Hematopoietic multipotent progenitor cell treated with erythropoietin and hydrocortisone succinate and interleukin-3 and kit ligand, for 17 days (in vitro differentiated cells): ENCODE data around the gene TRIM7.

Experiments
- DNase-seq: peaks from one replicate; pipeline ENCODE4 v3.0.0-alpha.2; 2015; ENCODE audit warnings: low spot score

TRIM7 gene

DNA sequence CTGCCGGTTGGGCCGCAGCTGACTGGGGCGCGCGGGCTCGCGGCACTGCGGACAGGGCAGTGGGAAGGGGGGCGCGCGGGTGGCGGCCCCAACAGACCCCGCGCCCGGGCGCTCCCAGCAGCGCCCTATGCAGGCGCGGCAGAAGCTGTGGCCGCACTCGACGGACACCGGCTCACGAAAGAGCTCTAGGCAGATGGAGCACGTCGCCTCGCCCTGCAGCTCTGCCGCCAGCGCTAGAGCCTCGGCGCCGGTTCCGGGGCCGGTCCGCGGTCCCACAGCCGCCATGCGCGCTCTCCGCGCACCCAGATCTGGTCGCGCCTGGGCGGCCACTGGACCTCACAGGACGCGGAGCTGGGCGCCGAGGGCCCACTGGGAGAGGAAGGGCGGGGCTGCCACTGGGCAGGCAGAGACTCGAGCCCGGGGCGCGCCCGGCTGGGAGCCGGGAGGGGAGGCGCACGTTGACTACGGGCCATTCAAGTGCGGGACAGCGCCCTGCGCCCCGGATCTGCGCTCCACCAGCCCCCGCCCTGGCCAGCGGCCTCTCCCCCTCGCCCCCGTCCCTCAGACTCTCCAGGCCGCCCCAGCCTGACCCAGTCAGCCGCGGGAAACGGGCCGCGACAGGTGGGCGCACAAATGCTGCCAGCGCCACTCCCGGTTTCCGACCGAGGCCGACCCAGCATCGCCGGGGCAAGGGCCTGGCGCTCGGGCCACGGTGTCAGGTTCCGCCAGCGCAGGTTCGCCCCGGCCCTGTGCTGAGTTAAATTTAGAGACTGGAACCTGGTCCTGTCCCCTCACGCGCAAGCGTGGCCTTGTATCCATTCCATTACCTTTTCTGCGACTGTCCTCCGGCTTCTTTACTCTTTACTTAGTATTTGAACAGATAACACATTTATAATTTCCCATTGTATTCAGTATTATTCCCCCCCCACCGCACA lies at the start of gene TRIM7:
TRIM7 (minus strand) TSS at position 371 of the 935 bp plus-strand sequence; CDS start at position 285, 86 bp downstream.
- DNase-seq: peak; percentile 31

DNA sequence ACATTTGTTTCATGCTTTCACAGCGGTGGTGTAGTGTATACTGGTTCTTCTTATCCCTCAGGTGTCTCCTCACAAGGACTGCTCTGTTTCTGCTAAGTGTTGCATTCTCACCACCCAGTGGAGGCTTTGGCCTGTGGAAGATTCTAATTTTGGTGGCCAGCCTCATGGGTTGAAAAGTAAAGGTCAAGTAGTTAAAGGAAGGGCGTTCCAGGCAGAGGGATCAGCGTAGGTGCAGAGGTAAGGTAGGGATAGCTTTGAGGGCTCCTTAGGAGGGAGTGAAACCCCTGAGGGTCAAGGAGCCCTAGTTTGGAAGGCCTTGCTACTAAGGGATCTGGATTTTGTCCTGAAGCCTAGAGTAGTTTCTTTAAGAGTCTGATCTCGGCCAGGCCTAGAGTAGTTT lies 43.3 kb upstream of the TRIM7 start:
- DNase-seq: no peak

DNA sequence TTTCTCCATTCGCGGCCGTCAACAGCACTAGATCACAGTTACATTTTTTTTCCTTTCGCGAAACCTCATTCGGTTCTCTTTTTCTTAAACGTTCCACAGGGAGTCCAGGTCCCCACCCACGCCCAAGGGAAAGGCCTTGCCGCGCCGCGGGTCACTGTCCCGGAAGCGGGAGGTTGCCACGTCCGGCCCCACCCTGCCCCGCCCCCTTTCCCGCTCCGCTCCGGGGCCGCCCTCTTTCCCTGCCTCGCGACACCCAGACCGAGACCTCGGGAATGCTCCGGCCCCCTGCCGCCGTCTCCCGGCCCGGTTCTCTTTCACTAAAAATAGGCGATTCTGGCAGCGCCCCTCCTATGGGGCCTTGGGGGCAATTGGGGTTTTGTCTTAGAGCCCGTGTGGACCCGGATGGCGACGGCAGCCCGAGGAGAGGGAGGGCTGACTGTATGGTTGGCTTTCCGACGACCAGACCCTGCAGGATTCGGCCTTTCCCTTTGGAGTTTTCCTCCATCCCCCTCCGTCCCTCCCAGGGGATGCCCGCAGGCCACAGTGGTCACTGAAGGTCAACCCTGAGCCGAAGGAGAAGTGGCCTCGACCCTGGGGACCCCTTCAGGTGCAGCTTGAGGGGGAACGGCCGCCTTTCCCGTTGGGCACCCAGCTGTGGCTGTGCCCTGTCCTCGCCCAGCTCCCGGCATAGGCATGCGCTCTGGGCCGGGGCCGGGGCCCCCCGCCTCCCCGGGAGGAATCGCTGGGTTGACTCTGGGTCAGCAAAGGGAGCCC lies 41.5 kb upstream of the TRIM7 start:
- peak; percentile 76 for DNase-seq

DNA sequence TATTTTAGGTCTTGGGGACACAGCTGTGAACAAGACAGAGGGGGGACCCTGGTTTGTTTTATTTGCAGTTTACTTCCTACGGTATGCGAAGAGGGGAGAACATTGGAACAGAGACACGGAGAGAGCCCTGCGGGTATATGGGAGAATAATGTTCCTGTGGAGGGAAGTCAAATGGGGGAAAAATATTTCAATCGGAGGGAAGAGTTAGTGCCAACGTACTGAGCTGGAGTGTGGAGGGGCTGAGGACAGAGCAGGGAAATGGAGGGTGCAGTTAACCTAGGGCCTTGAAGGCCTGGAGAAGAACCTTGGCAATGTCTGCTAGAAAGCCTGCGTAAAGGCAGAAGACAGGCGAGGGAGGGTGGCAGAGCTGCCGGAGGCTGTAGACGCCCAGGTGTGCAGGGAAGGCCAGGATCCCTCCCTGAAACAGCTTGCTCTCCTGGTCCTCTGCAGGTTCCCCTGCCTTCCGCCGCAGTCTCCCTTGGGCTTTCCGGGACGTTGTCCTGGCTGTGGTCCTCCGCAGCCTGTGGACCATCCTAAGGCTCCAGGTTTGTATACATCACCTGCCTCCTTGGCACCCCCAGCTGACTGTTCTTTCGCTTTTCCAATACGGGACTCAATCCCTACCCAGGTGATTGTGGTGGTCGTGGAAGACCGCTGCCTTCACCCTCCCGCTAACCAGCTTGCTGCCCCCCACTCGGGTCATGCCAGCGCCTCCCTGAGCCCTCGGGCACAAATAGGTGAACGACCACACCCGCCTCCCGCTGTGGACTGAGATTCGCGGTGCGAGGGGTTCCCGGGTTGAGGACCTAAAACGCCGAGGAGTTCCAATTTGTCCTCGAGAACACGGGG lies 40.7 kb upstream of the TRIM7 start:
- DNase-seq: no peak

DNA sequence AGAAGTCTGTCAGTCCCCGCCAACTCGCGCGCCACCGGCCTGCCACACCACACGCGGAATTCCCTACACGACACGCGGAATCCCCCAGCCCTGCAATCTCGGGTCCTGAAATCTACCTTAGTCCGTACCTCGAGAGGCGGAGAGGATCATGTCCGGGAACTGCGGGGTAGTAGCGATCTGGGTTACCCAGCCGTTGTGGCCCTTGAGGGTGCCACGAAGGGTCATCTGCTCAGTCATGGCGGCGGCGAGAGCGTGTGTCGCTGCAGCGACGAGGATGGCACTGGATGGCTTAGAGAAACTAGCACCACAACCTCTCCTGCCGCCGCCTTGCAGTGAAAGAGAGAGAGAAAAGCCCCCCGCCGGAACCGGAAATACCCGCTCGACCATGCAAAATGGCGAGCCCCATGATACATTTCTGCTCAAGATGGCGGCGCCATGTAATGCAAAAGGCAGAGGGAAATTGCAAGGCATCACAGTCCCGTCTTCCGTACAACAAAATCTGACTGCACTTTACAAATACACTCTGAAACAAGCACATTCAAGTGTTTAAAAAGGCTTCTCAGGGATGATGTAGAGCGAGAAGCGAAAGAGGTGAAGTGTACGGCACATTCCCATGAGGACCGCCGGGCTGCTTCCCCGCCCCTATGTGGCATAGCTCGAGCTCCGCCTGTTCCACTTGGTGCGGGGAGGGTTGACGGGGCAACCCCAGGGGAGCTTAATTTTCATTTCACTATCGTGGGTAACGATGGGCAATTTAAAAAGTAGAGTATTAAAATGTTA lies 38.8 kb upstream of the TRIM7 start, which contains the start of gene RACK1:
RACK1 (minus strand) TSS at position 343 of the 780 bp plus-strand sequence; CDS start at position 237, 106 bp downstream.
- peak; percentile 85 for DNase-seq

DNA sequence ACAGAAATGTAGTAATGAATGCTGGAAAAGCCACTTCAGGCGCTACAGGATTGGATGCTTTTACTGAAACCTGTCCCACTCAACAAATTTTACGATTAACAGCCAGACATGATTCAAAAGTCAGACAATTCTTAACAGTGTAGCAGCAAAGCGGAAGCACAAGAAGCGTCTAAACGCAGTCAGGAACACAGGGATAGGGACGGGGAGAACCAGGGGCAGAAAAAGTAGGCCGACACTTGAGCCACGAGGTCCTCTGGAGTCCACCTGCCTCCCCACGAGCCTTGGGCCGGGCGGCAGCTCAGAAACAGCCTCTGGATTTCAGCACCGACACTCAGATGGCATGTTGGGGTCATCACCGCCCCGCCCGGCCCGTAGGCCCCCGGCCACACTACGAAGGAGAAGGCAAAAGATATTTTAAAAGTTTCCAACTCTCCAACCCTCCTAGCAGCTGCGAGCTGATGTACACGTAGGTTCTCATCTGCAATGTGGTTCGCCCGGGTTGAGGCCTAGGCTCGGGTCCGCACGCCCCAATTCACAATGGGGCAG lies 38.1 kb upstream of the TRIM7 start:
- DNase-seq: peak; percentile 27

DNA sequence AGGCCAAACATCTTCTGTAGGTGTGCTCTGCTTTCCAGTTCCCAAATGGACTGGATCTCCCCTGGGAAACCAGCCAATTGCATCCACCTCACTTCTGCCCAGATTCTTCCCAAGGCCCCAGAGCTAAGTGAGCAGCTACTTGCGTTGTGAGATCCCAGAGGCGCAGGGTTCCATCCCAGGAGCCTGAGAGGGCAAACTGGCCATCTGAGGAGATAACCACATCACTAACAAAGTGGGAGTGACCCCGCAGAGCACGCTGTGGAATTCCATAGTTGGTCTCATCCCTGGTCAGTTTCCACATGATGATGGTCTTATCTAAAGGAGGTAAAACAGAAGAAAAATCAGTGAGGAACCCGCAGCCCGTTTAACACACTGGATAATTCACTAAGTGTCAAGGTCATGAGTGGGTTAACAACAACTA lies 37.0 kb upstream of the TRIM7 start:
- DNase-seq: no peak

DNA sequence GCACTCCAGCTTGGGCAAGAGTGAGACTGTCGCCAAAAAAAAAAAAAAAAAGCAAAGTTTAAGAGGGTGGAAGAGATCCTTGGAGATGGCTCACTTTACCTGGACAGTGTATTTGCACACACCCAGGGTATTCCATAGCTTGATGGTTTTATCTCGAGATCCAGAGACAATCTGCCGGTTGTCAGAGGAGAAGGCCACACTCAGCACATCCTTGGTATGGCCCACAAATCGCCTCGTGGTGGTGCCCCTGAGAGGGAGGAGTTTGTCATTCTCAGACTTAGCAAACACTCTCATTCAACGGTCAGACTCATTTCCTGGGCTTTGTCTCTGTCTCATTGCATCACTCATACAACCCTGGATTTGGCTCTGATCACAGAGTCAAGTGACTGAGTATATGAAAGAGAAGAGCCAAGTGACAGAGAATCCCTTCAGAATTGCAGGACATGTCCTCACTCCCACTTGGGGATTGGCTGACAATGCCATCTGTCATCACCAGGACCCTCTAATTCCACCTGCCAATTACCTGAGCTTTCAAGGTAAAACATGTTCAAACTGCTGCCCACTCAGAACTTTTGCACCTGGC lies 36.5 kb upstream of the TRIM7 start:
- DNase-seq: peak; percentile 39

DNA sequence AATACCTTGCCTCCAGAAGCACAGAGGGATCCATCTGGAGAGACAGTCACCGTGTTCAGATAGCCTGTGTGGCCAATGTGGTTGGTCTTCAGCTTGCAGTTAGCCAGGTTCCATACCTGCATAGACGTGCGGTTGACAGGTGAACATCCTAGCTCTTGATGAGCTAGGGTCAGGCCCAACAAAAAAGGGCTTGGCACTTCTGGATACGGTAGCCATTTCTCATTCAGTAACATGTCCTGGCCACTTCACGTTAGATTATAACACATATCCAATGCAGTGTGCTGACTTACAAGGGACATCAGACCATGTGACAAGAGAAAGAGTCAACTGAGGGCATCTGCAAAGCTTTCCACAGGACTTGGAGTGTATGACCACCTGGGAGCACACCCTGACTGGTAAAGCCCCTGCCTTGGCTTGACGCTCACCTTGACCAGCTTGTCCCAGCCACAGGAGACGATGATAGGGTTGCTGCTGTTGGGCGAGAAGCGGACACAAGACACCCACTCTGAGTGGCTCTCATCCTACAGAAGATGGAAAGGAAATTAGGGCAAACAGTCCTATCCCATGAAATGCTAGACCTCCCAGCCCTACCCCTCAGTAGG lies 34.2 kb upstream of the TRIM7 start:
- no peak for DNase-seq

DNA sequence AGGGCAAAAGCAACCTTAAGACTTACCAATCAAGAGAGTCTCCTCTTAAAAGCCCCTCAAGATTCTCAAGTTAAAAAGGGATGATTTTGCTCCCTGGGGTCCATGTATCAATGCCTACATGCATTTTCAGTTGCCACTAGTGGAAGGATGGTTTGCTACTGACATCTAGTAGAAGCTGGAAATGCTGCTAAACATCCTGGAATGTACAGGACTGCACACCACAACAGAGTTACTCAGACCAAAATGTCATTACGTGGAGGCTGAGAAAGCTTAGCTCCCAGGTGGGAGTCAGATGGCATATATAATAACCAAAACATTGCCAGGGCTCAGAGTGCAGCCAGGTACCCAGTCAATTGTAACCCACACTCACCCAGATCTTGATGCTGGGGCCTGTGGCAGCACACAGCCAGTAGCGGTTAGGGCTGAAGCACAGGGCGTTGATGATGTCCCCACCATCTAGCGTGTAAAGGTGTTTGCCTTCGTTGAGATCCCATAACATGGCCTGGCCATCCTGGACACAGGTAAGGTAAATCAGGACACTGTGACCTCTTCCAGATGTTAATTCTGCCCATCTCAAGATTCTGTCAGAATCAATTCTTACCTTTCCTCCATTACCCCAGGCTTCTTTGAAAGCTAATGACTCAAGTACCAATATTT lies 32.9 kb upstream of the TRIM7 start:
- no peak for DNase-seq

DNA sequence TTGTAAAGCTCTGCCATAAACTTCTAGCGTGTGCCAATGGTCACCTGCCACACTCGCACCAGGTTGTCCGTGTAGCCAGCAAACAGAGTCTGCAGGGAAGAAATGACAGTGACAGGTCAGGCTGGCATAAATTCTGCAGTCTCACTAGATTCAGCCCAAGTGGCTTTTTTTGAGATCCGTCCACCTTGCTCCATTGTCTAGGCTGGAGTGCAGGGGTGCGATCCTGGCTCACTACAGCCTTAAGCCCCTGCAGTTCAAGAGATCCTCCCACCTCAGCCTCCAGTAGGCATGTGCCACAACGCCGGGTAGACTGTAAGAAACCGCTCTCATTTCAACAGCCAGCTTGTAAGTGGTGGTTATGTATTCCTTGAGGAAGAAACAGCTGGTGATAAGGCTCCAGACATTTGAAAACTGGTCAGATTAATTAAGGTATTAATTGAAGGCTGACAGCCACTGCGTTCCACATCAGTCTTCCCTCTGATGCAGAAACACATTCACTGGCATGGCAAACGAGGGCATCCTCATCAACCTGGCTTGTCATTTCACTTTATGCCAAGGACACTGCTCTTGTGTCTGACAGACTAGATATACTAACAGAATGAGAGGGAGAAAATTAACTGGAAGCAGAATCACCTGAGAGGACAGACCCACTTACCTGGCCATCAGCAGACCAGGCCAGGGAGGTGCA lies 32.1 kb upstream of the TRIM7 start:
- DNase-seq: no peak

DNA sequence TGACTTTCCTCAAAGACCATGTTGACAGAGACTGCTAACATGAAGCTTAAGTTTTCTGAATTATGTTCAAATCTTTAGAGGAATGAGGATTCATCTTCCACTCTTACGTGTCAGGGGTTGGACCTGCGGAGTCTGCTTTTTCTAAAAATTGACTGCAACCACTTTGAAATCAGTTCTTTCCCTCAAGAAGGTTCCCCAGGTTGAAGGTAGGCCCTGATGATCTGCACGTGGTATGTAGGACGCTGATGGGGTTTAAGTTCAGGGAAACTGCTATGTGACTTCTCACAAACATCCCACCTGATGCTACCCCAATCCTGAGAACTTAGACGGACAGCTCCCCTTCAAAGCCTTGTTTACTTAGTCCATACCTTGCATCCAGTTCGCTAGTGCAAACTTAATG lies 31.5 kb upstream of the TRIM7 start:
- no peak for DNase-seq

DNA sequence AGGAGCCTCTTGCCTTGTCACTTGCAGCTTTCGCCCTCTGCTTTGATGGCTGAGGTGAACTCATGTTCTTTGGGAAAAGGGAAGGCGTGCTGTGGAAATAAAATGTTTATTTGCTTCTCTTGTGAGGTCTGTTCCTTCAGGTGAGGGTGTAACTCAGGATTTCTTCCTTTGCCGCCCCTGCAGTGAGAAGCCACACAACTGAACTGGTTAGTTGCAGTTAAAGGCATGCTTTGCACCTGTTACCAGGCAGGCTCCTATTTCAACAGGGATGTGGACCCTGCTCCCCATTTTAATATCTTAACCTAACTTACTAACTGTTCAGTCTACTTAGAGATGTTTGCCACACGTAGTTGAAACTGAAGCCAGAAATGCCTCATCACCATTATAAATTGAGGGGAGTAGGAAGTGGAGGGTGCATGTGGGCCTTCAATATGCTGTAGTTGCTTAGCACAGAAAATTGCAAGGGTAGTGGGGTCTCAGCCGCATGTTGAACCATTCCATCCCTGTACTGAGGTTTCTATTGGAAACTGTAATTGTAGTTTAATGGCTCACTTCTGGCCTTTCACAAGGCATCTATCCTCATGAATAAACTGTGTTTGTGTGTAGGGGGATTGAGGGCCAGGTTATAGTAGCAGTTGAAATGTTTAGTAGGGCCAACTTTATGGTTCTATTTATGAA lies 30.8 kb upstream of the TRIM7 start:
- no peak for DNase-seq

DNA sequence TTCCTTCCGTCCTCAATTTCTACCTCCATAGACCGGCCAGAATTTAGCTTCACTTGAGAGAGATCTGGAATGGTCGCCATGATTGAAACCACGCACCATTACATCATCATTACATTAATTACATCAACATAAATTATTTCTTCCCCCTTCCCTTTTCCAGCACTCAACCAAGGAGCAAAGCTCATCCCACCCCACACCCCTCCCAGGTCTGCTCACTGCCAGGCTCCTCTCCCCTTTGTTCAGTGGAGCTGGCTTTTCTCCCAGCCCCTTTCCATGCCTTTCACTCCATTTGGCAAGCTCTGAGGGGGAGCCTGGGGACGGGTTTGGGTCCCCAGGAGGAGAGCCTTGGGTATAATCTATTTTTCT lies 30.3 kb upstream of the TRIM7 start:
- DNase-seq: no peak

DNA sequence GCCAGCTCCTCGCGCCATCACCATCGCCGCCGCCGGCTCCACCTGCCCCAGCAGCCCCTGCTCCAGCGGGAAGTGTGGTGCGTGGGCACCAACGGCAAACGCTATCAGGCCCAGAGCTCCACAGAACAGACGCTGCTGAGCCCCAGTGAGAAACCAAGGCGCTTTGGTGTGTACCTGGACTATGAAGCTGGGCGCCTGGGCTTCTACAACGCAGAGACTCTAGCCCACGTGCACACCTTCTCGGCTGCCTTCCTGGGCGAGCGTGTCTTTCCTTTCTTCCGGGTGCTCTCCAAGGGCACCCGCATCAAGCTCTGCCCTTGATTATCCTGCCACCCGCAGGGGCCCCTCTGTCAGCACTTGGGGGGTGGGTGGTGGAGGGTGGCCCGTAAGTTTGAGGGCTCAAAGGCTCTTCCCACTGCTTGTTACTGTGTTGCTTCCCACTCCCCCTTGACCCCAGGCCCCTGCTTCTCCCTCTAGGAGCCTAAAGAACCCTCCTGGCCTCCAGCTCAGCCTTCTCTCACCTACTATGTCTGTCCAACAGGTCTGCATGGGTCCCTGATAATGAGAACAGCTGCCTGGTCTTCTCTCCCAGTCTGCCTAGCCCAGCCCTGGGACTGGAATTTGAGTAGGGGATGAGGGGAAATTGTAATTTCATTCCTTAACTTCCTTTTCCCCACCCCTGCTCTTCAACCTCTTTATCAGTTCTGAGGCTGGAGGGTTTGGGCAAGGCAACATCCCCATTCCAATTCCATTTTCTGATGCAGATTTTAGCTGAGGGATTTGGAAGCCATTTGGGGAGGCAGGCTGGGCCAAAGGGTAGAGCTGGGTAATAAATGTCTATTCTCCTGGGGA lies 29.7 kb upstream of the TRIM7 start:
- DNase-seq: no peak

DNA sequence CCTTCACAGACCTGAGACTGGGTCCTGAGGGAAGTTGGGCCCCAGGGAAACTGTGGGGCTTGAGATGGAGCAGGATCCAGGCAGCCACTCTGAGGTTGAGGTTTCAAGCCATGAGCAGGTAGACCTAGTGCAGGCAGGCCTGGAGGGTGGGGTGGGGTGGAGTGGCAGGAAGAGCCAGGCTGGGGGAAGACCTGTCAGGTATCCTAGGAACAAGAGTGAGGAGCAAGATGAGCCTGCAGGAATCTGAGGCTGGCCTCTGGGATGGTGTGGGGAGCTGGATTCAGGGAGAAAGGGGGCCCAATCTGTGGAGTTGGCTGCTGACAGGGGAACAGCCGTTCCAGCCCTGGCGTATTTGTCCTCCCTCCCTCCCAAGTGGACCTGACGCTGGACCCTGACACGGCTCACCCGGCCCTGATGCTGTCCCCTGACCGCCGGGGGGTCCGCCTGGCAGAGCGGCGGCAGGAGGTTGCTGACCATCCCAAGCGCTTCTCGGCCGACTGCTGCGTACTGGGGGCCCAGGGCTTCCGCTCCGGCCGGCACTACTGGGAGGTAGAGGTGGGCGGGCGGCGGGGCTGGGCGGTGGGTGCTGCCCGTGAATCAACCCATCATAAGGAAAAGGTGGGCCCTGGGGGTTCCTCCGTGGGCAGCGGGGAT lies 28.9 kb upstream of the TRIM7 start:
- no peak for DNase-seq
